ENCODE measurements around the gene TUBGCP5.
"Not testable (repeated sequence)": the region's sequence is repeated elsewhere in the genome, so short reads cannot be mapped to it uniquely, and the experiment has no call there.

The TUBGCP5 gene

DNA sequence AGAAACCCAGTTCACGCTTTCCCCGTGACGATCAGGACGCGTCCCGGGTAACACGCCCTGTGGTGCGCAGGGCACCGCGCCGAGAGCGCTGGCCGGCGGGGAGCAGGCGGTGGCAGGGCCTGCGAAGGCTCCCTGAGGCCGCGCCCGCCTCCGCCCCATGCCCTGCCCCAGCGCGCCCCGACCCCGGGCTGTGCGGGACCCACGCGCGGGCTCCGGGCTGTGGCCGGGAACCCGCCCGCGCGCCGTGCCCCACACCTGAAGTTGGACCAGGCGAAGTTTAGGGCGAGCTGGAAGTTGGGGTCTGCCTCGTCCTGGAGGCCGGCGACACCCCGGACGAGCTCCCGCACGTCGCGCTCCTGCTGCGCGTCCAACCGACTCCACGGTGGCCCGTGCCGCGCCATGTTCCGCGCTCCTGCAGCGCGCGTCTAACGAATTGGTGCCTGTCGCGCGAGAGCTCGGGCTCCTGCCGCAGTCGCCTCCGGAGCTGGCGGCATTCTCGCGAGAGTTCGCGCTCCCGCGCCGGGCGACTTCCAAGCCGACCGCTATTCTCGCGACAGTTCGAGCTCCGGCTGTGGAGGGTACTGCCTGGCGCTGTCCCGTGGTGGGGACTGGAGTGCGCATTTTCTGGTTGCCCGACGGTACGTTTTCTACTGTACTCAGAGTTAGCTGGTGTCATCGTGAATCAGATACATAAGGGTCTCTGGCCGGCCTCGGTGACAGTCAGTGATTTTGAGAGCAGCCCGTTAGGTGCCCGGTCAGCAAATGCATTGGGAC is at the start of gene TUBGCP5:
TUBGCP5 (minus strand) TSS at position 427 of the 774 bp plus-strand sequence; CDS start at position 401, 26 bp downstream.
- DNase-seq (ENCODE audit: low spot score): peak; percentile 98

DNA sequence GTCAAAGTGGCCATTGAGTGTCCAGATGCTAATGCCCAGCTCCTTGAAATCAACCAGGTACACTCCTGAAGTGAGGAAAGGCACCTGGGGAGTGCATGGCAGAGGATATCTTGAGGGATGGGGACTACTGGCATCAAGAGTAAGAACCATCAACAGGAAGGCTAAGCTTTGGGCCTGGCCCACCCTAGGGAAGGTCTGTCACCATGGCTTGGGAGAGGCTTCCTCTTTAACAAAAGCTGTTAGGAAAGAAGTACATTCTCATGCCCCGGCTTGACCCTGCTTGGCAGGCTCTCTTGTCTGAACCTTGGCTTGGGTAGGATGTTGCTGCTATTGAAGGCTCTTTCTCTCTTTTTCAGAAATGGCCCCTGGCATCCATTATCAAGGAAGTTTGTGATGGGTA is 43.7 kb upstream of the TUBGCP5 start:
- no peak for DNase-seq (ENCODE audit: low spot score)

DNA sequence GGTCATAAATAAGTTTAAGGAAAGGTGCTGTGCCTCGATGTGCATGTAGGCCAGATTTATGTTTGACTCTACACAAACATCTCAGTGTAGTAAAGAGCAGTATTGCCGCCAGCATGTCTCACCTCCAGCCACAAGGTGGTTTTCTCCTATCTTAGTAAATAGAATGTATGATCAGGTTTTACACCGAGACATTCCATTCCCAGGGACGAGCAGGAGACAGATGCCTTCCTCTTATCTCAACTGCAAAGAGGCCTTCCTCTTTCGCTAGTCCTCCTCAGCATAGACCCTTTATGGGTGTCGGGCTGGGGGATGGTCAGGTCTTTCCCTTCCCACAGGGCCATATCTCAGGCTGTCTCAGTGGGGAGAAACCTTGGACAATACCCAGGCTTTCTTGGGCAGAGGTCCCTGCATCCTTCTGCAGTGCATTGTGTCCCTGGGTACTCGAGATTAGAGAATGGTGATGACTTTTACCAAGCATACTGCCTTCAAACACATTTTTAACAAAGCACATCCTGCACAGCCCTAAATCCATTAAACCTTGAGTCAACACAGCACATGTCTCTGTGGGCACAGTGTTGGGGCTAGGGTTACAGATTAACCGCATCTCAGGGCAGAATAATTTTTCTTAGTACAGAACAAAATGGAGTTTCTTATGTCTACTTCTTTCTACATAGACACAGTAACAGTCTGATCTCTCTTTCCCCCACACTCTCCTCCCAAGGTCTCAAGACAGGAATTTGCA is 42.8 kb upstream of the TUBGCP5 start:
- not testable (repeated sequence) for DNase-seq (ENCODE audit: low spot score)

DNA sequence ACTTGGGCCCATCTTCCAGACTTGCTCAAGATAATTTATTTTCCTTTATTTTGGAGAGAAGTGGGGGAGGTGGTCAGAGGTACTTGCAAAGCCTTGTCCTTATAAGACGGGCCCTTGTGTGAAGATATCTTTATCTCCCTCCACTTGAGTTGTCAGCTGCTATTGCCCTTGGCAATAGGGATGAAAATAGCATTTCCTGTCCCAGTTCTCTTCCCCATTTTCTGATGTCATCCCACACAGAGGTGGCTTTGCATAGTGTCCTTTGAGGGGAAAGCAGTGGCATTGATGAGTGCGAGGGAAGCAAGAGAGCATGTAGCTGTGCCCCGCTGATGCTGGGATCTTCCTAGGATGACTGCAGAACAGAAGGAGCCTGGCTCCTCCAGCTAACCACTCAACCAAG is 41.9 kb upstream of the TUBGCP5 start:
- no peak for DNase-seq (ENCODE audit: low spot score)

DNA sequence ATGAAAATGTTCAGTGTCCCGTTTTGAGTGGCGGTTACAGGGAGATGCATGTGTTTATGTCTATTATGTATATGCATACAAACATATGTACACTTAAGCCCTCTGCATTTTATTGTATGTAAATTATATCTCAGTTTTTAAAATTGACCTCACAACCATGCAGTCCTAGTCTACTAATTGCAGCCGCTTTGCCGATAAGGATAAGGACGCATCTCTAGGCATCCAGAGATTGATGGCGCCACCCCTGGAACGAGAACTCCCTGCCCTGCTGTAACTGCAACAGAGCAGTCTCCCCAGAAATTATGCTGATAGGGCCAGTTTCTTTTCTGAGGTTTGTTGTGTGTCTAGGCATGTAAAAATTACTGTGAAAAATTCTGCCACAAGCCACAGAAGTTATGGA is 40.4 kb upstream of the TUBGCP5 start:
- no peak for DNase-seq (ENCODE audit: low spot score)

DNA sequence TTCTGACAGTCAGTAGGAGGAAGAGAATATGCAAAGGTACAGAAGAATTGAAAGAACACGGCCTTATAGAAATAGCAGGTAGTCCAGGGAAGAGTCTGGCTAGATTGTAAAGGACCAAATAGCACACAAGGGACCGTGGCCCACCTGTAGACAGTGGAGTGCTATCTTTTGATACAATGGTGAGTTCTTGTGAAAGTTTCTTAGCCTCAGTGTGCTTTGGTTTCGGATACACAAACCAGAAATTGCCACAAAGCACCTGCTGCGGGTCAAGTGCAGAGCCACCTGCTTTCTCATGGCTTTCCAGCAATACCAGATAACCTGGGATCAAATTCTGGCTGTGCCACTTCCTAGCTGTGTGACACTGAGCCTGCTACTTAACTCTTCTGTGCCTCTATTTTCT is 36.6 kb upstream of the TUBGCP5 start:
- DNase-seq (ENCODE audit: low spot score): no peak

DNA sequence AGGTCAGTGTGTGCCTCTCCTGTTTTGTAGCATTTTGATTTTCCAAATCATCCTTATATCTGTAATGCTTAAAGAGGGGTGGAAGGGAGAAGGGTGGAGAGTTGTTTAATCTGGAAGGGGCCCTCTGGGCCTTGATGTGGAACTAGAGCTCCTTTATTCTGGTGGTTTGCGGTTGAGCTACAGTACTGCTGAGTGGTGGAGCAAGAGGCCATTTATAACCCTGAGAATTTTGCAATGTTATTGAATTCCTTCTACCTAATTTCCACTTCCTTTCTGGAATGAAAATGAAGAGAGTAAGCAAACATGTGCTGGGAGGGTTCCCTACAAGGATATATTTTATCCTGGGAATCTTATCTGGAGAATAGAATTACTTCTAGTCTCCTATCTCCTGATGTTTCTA is 35.3 kb upstream of the TUBGCP5 start:
- no peak for DNase-seq (ENCODE audit: low spot score)

DNA sequence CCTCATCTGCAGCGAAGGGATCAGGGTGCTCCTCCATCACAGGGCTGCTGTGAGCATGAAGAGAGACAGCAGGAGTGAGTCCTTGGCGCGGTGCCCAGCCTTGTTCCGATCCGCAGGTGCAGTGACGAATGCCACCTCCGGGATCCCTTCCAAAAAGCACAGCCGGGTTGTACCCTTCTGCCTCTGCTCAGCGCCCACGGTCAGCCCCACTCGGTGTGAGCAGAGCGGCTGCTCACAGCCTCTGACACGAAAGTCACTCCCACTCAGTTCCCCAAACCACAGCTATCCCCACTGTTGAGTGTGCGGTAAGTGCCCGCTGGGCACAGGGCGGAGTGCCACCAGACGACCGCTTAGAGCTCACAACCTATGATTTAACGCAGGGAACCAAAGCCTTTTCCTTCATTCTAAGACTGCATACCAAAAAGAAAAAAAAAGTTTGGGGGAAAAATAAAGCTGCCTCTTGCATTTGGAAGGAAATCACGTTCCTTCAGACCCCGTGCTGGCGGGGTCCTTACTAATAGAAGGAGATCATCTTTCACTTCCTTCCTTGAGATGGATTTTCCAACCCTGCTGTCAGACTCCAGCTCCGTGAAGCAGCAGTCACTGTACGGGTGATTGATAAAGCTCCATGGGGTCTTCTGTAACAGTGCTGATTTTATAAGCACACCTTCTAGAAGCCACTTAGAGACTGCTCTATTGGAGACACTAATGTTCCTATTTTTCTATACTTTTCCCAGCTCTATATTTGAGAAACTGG is 34.7 kb upstream of the TUBGCP5 start:
- no peak for DNase-seq (ENCODE audit: low spot score)

DNA sequence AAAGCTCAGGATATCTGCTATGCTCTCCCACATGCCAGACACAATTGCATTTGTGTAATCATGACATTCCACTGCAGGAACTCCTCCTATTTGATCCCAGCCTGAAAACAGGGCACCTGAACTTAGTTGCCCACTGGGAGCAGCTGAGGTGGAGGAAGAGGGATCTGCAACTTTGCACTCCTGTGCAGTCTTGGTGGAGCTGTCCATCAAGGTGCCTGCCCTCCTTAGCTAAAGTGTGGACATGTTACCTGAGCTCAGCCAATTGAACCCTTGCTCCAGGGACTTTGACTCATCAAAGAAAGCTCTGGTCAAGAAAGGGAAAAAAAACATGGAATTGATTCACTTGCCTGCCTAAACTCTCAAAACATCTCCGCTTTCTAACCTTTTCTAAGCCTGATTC is 33.3 kb upstream of the TUBGCP5 start:
- DNase-seq (ENCODE audit: low spot score): no peak

DNA sequence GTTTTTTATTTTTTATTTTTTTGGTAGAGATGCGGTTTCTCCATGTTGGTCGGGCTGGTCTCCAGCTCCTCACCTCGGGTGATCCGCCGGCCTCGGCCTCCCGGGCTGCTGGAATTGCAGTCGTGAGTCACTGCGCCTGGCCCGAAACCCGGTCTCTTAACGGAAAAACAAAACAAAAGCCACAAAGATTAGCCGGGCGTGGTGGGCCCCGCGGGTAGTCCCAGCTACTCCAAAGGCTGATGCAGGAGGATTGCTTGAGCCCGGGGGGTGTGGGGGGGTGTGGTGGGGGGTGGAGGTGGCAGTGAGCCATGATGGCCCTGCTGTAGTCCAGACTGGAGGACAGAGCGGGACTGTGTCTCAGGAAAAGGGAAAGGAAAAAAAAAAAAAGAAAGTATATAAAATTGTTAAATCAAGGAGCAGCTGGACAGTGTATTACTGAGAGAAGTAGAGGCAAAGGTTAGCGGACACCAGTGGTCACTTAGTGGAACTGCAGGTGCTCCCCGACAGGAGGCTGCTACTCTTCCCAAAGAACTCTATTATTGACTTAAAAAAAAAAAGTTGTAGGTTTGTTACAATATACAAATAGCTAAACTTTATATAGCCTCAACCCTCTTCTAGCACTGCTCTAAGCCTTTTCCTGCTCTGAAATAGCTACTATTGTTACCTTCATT is 30.3 kb upstream of the TUBGCP5 start:
- no peak for DNase-seq (ENCODE audit: low spot score)

DNA sequence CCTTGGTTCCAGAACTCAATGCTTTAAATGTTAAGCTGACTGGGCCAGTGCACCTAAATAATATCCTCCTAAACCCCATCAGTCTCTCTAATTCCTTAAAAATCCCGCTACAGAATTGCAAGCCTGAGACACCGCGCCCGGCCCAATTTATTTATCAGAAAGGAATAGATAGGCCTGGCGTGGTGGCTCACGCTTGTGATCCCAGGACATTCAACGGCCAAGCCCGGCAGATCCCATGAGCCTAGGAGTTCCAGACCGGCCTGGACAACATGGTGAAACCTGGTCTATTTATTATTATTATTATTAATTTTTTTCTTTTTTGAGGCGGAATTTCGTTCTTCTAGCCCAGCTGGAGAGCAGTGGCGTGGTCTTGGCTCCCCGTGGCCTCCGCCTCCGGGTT is 28.0 kb upstream of the TUBGCP5 start:
- no peak for DNase-seq (ENCODE audit: low spot score)

DNA sequence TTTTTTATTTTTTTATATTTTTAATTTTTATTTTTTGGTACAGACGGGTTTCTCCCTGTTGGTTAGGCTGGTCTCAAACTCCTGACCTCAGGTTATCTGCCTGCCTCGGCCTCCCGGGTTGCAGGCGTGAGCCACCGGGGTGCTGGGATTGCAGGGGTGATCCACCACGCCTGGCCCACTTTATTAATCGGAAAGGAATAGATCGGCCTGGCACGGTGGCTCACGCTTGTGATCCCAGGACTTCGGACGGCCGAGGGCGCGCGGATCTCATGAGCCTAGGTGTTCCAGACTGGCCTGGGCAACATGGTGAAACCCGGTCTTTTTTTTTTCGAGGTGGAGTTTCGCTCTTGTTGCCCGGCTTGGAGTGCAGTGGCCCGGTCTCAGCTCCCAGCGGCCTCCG is 26.5 kb upstream of the TUBGCP5 start:
- no peak for DNase-seq (ENCODE audit: low spot score)

DNA sequence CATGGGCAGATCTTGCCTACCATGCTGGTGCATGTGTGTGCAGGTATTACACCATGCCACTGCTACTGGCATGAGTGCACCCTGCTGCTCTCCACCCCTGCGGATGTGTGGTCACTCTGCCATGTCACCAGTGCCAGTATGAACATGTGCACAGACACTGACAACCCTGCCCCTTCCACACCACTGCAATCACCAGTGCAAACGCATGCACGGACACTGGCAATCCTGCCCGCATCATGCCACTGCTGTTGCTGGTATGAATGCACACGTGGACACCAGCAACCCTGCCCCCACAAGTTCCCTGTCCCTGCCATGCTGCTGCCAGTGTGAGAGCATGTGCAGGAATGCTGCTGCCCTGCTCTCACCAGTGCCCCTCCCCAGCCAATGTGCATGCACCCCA is 24.8 kb upstream of the TUBGCP5 start:
- no peak for DNase-seq (ENCODE audit: low spot score)

DNA sequence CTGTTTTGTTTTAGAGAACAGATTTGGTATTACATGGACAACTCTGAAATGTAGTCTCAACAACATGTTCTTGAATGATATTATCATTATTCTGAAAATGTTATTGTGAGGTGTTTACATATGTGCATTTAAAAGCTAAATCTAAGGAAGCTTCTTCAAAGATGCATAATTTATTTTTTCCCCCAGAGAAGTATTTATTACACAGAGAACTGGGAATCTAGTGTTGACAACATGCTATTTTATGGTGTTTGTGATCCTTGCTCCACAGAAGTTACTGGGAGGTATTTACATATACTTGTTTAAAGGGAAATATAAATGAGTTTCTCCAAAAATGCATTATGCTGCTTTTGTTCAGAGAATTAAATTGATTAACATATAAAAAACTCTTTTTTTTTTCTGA is 18.3 kb upstream of the TUBGCP5 start:
- no peak for DNase-seq (ENCODE audit: low spot score)

DNA sequence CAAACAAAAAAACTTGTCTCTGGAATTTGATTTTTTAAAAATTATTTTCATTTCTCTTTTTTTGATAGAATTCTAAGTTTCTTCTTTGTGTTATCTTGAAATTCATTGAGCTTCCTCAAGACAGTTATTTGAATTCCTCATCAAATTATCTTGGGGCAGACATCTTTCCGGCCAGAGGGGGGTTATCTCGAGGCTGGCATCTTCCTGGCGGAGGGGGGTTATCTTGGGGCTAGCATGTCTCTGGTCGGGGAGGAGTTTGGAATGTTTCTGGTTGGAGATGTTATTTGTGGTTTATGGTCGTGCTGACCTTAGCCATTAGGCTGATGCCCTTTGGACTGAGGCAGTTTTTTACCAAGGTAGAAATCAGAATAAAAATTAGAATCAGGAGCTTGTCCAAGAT is 15.9 kb upstream of the TUBGCP5 start:
- no peak for DNase-seq (ENCODE audit: low spot score)

DNA sequence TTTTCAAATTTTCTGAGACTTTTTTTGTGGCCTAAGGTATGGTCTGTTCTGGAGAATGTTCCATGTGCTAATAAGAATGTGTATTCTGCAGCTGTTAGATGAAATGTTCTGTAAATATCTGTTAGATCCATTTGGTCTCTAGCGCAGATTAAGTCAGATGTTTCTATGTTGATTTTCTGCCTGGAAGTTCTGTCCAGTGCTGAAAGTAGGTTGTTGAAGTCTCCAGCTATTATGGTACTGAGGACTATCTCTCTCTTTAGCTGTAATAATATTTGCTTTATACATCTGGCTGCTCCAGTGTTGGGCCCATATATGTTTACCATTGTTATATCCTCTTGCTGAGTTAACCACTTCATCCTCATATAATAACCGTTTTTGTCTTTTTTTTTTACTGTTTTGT is 13.2 kb upstream of the TUBGCP5 start:
- DNase-seq (ENCODE audit: low spot score): no peak

DNA sequence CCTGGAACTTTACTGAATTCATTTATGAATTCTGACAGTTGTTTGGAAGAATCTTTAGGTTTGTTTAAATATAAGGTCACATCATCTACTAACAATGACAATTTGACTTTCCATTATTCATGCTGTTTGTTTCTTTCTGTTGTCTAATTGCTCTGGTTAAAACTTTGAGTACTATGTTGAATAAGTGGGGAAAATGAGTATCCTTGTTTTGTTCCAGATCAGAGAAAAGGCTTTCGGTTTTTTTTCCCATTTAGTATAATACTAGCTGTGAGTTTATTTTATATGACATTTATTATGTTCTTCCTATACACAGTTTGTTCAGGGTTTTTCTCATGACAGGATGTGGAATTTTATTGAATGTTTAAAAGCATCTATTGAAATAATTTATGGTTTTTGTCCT is 11.3 kb upstream of the TUBGCP5 start:
- DNase-seq (ENCODE audit: low spot score): no peak

DNA sequence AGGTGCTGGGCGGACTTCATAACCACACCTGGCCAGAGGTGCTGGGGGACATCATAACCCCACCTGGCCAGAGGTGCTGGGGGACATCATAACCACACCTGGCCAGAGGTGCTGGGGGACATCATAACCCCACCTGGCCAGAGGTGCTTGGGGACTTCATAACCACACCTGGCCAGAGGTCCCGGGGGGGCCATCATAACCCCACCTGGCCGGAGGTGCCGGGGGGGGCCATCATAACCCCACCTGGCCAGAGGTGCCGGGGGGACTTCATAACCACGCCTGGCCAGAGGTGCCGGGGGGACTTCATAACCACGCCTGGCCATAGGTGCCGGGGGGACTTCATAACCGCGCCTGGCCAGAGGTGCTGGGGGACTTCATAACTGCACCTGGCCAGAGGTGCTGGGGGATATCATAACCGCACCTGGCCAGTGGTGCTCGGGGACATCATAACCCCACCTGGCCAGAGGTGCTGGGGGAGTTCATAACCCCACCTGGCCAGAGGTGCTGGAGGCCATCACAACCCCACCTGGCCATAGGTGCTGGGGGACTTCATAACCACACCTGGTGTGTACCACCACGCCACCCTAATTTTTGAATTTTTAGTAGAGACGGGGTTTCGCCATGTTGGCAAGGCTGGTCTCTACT is 10.7 kb upstream of the TUBGCP5 start:
- no peak for DNase-seq (ENCODE audit: low spot score)

DNA sequence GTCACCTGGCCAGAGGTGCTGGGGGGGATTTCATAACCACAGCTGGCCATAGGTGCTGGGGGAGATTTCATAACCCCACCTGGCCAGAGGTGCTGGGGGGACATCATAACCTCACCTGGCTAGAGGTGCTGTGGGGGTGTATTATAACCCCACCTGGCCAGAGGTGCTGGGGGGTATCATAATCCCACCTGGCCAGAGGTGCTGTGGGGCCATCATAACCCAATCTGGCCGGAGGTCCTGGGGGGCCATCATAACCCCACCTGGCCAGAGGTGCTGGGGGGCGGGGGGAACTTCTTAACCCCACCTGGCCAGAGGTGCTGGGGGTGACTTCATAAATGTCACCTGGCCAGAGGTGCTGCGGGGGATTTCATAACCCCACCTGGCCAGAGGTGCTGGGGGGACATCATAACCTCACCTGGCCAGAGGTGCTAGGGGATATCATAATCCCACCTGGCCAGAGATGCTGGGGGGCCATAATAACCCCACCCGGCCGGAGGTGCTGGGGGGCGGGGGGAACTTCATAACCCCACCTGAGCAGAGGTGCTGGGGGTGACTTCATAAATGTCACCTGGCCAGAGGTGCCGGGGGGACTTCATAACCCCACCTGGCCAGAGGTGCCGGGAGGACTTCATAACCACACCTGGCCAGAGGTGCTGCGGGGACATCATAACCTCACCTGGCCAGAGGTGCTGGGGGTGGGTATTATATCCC is 9.4 kb upstream of the TUBGCP5 start:
- DNase-seq (ENCODE audit: low spot score): not testable (repeated sequence)

DNA sequence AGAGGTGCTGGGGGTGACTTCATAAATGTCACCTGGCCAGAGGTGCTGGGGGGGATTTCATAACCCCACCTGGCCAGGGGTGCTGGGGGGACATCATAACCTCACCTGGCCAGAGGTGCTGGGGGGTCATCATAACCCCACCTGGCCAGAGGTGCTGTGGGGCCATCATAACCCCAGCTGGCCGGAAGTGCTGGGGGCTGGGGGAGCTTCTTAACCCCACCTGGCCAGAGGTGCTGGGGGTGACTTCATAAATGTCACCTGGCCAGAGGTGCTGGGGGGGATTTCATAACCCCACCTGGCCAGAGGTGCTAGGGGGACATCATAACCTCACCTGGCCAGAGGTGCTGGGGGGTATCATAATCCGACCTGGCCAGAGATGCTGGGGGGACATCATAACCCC is 4.6 kb upstream of the TUBGCP5 start:
- not testable (repeated sequence) for DNase-seq (ENCODE audit: low spot score)

DNA sequence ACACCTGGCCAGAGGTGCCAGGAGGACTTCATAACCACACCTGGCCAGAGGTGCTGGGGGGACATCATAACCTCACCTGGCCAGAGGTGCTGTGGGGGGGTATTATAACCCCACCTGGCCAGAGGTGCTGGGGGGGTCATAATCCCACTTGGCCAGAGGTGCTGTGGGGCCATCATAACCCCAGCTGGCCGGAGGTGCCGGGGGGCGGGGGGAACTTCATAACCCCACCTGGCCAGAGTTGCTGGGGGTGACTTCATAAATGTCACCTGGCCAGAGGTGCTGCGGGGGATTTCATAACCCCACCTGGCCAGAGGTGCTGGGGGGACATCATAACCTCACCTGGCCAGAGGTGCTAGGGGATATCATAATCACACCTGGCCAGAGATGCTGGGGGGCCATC is 4.2 kb upstream of the TUBGCP5 start:
- not testable (repeated sequence) for DNase-seq (ENCODE audit: low spot score)
